Measurements from ENCODE around the gene TTC28. TPM values are rescaled to one million over a fixed set of nuclear protein-coding genes. Genes with fewer than 3 reads are reported as not detected.
"Not testable (repeated sequence)": the region's sequence is repeated elsewhere in the genome, so short reads cannot be mapped to it uniquely, and the experiment has no call there.

TTC28 gene
- total RNA-seq, 1 donor from 2014 or later: 7.9 TPM

- no peak for ATAC-seq (ENCODE audit: low read depth)
- POLR2A ChIA-PET: no interaction called here
- H3K27me3 Mint-ChIP-seq: no peaks in the 10 kb centered on the region
Measured at GRCh38 chr22:28464127-28464526, 215.5 kb downstream of the TTC28 start.

GRCh38 chr22:28463408-28463807 is 216.2 kb downstream of the TTC28 start:
- H3K27ac Mint-ChIP-seq; H3K27me3 Mint-ChIP-seq; H3K4me1 Mint-ChIP-seq; ATAC-seq (ENCODE audit: low read depth); H3K36me3 Mint-ChIP-seq (ENCODE audit: low read depth); DNase-seq; H3K9me3 Mint-ChIP-seq; H3K4me3 Mint-ChIP-seq; CTCF ChIA-PET; intact Hi-C loops (cut with micrococcal nuclease); POLR2A ChIA-PET: not testable (repeated sequence)

More at GRCh38 chr22:28464127-28464526, 215.5 kb downstream of the TTC28 start:
- CTCF ChIA-PET: no interaction called here
- Mint-ChIP-seq H3K4me1 (no peaks in the 10 kb centered on the region), H3K9me3 (peaks cover 2% of the 10 kb centered on the region), H3K36me3 (ENCODE audit: low read depth) (no peaks in the 10 kb centered on the region), H3K27ac (no peak overlapping the region), H3K4me3 (no peak overlapping the region)
- DNase-seq: no peak
- intact Hi-C loops (cut with micrococcal nuclease): no loop called here
- no peak for TF ChIP-seq CTCF (IDR thresholded peaks at IDR 0.05)

- ChIA-PET POLR2A (no interaction called here), CTCF (no interaction called here)
- Mint-ChIP-seq H3K4me1 (no peaks in the 10 kb centered on the region), H3K36me3 (ENCODE audit: low read depth) (no peaks in the 10 kb centered on the region), H3K27ac (no peak overlapping the region), H3K9me3 (peaks cover 2% of the 10 kb centered on the region), H3K4me3 (no peak overlapping the region), H3K27me3 (no peaks in the 10 kb centered on the region)
- TF ChIP-seq CTCF (IDR thresholded peaks at IDR 0.05): no peak
- intact Hi-C loops (cut with micrococcal nuclease): no loop called here
- ATAC-seq (ENCODE audit: low read depth) (no peak), DNase-seq (no peak)
Measured at GRCh38 chr22:28462901-28463300, 216.7 kb downstream of the TTC28 start.

- CTCF ChIA-PET: no interaction called here
Measured at GRCh38 chr22:28462041-28462440, 217.6 kb downstream of the TTC28 start.

GRCh38 chr22:28454431-28455064 is 225.1 kb downstream of the TTC28 start:
- ATAC-seq (ENCODE audit: low read depth) (no peak), DNase-seq (no peak)
- Mint-ChIP-seq H3K4me3 (no peak overlapping the region), H3K4me1 (no peaks in the 10 kb centered on the region), H3K36me3 (ENCODE audit: low read depth) (no peaks in the 10 kb centered on the region), H3K9me3 (peaks cover 3% of the 10 kb centered on the region), H3K27ac (no peak overlapping the region), H3K27me3 (no peaks in the 10 kb centered on the region)
- ChIA-PET POLR2A (no interaction called here), CTCF (no interaction called here)
- intact Hi-C loops (cut with micrococcal nuclease): no loop called here
- no peak for TF ChIP-seq CTCF (IDR thresholded peaks at IDR 0.05)

More at GRCh38 chr22:28462041-28462440, 217.6 kb downstream of the TTC28 start:
- POLR2A ChIA-PET: no interaction called here
- no peaks in the 10 kb centered on the region for H3K27me3 Mint-ChIP-seq
- no peaks in the 10 kb centered on the region for H3K36me3 Mint-ChIP-seq (ENCODE audit: low read depth)
- no peak for TF ChIP-seq CTCF (IDR thresholded peaks at IDR 0.05)
- no peak overlapping the region for H3K27ac Mint-ChIP-seq
- H3K4me1 Mint-ChIP-seq: no peaks in the 10 kb centered on the region
- peaks cover 2% of the 10 kb centered on the region for H3K9me3 Mint-ChIP-seq
- intact Hi-C loops (cut with micrococcal nuclease): no loop called here
- H3K4me3 Mint-ChIP-seq: no peak overlapping the region
- DNase-seq (no peak), ATAC-seq (ENCODE audit: low read depth) (no peak)

GRCh38 chr22:28450109-28450508 is 229.5 kb downstream of the TTC28 start:
- ChIA-PET POLR2A (no interaction called here), CTCF (no interaction called here)
- TF ChIP-seq CTCF (IDR thresholded peaks at IDR 0.05): no peak
- Mint-ChIP-seq H3K4me1 (no peaks in the 10 kb centered on the region), H3K27me3 (peaks cover 7% of the 10 kb centered on the region), H3K4me3 (no peak overlapping the region), H3K9me3 (peaks cover 3% of the 10 kb centered on the region), H3K36me3 (ENCODE audit: low read depth) (no peaks in the 10 kb centered on the region), H3K27ac (no peak overlapping the region)
- ATAC-seq (ENCODE audit: low read depth) (no peak), DNase-seq (no peak)
- intact Hi-C loops (cut with micrococcal nuclease): no loop called here
